OCI-LY7 (cell line): Measurements from ENCODE around the gene CTTNBP2NL. TPM values are rescaled to one million over a fixed set of nuclear protein-coding genes. Genes with fewer than 3 reads are reported as not detected.

Source experiments
- BruUV-seq: library from RNA; stranded (reverse); fragments of 400-500 nt; replicated peaks from 2 replicates; lab custom pipeline; 2021; lab: Mats Ljungman, UMichigan
- CTCF ChIA-PET: fragments of 300-600 bp; sonication (Branson Sonifier 250); formaldehyde crosslinking; loops from one replicate; lab custom pipeline; 2022; ENCODE audit warnings: antibody characterized with exemption; ENCODE audit not compliant: unreplicated experiment; lab: Charles Lee
- POLR2A ChIA-PET: fragments of 300-600 bp; sonication (Branson Sonifier 250); formaldehyde crosslinking; loops from one replicate; lab custom pipeline; 2022; ENCODE audit warnings: antibody characterized with exemption; lab: Charles Lee
- DNase-seq: peaks from one replicate; pipeline ENCODE4 v3.0.0-alpha.2; 2015; ENCODE audit warnings: low spot score
- H2AFZ ChIP-seq: fragments of 200-600 bp; sonication (generic), shearing (Covaris generic); 2 replicates; pipeline ENCODE4 v1.6.1; 2014; ENCODE audit warnings: mild to moderate bottlenecking, antibody characterized with exemption, low read length, moderate library complexity
- H3K27ac ChIP-seq: fragments of 200-600 bp; sonication (generic); 2 replicates; pipeline ENCODE4 v1.5.1; 2014; ENCODE audit warnings: mixed run types, low read depth, mild to moderate bottlenecking, moderate library complexity, low read length, inconsistent platforms; ENCODE audit not compliant: poor library complexity, severe bottlenecking
- H3K36me3 ChIP-seq: fragments of 200-600 bp; sonication (generic); 2 replicates; pipeline ENCODE4 v1.6.1; 2014; ENCODE audit warnings: mild to moderate bottlenecking, antibody characterized with exemption, low read length, moderate library complexity, mixed read lengths; ENCODE audit not compliant: insufficient read depth
- H3K4me1 ChIP-seq: fragments of 200-600 bp; sonication (generic); 2 replicates; pipeline ENCODE4 v1.5.1; 2014; ENCODE audit warnings: mild to moderate bottlenecking, low read length; ENCODE audit not compliant: insufficient read depth, poor library complexity, severe bottlenecking
- H3K4me2 ChIP-seq: fragments of 200-600 bp; sonication (generic); 2 replicates; pipeline ENCODE4 v1.6.1; 2014; ENCODE audit warnings: mild to moderate bottlenecking, low read length
- H3K4me3 ChIP-seq: fragments of 200-600 bp; sonication (generic); 2 replicates; pipeline ENCODE4 v1.5.1; 2014; ENCODE audit warnings: mild to moderate bottlenecking, low read depth, low read length; ENCODE audit not compliant: poor library complexity, severe bottlenecking
- H3K79me2 ChIP-seq: fragments of 200-600 bp; sonication (generic); 2 replicates; pipeline ENCODE4 v1.6.1; 2016; ENCODE audit warnings: low read depth, mild to moderate bottlenecking, low read length, moderate library complexity, mixed read lengths; ENCODE audit not compliant: insufficient read depth
- H3K9me2 ChIP-seq: fragments of 200-600 bp; sonication (generic); 2 replicates; pipeline ENCODE4 v1.6.1; 2016; ENCODE audit warnings: mild to moderate bottlenecking, low read length, mixed read lengths; ENCODE audit not compliant: insufficient read depth
- H3K9me3 ChIP-seq: fragments of 200-600 bp; sonication (generic); 2 replicates; pipeline ENCODE4 v1.6.1; 2014; ENCODE audit warnings: mild to moderate bottlenecking, mixed run types, low read length, mixed read lengths
- H4K20me1 ChIP-seq: fragments of 200-600 bp; sonication (generic); 2 replicates; pipeline ENCODE4 v1.6.1; 2014; ENCODE audit warnings: mild to moderate bottlenecking, antibody characterized with exemption, low read length, moderate library complexity, mixed read lengths; ENCODE audit not compliant: insufficient read depth
- EZH2phosphoT487 ChIP-seq: fragments of 200-600 bp; sonication (generic); IDR thresholded peaks from 2 replicates; pipeline ENCODE4 v1.6.1; 2018; ENCODE audit warnings: low read depth, borderline replicate concordance, mild to moderate bottlenecking, mixed run types, antibody characterized with exemption, low read length, moderate library complexity, mixed read lengths
- intact Hi-C: fragments of 100-400 bp; cut with micrococcal nuclease; formaldehyde crosslinking; loops from one replicate; pipeline ENCODE4 v1.10.0; 2022; ENCODE audit not compliant: unreplicated experiment
- total RNA-seq, 2 experiments: library from RNA; depleted of rRNA in 1 of 2; stranded (reverse); fragments of >200 nt in 1 of 2; shearing (Covaris generic) in 1 of 2; gene quantifications; 2 replicates each; pipeline ENCODE4 v1.2.3, GENCODE V29; 2014 to 2022
- TF ChIP-seq, protein P1 (sequence below): fragments of 200-600 bp; sonication (generic); conservative IDR thresholded peaks from 2 replicates; pipeline ENCODE4 v1.5.1; 2014; ENCODE audit warnings: mild to moderate bottlenecking, antibody characterized with exemption, low read length, moderate library complexity, mixed read lengths

CTTNBP2NL gene
- total RNA-seq, 2 experiments from 2014 or later: 1.5 to 8.7 TPM

DNA sequence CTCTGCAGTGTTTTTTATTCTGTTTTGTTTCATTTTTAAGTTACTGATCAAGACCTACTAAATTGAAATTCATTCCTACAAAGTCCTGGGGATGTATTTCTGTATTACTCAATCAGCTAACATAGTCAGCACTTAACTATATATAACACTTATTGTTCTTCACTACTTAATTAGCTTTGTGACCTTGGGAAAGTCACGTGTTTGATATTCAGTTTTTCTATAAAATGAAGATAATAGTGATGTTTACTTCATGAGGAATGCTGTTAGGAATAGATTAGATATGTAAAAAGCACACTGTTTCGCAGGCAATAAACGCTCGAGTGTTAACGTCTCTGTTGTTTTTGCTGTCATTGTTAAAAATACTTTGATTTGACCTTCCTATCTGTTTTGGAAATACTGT lies 44.6 kb downstream of the CTTNBP2NL start:
- Histone ChIP-seq H4K20me1 (no peaks in the 10 kb centered on the region), H3K4me1 (no peaks in the 10 kb centered on the region), H3K9me3 (no peaks in the 10 kb centered on the region), H2AFZ (no peak overlapping the region), H3K36me3 (no peaks in the 10 kb centered on the region), H3K27ac (no peak overlapping the region), H3K9me2 (no peaks in the 10 kb centered on the region), H3K4me3 (no peak overlapping the region), H3K4me2 (no peak overlapping the region), H3K79me2 (no peaks in the 10 kb centered on the region)
- BruUV-seq: no TSS peak
- CTCF ChIA-PET: no interaction called here
- TF ChIP-seq, protein P1, sequence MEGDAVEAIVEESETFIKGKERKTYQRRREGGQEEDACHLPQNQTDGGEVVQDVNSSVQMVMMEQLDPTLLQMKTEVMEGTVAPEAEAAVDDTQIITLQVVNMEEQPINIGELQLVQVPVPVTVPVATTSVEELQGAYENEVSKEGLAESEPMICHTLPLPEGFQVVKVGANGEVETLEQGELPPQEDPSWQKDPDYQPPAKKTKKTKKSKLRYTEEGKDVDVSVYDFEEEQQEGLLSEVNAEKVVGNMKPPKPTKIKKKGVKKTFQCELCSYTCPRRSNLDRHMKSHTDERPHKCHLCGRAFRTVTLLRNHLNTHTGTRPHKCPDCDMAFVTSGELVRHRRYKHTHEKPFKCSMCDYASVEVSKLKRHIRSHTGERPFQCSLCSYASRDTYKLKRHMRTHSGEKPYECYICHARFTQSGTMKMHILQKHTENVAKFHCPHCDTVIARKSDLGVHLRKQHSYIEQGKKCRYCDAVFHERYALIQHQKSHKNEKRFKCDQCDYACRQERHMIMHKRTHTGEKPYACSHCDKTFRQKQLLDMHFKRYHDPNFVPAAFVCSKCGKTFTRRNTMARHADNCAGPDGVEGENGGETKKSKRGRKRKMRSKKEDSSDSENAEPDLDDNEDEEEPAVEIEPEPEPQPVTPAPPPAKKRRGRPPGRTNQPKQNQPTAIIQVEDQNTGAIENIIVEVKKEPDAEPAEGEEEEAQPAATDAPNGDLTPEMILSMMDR: no peak
- no peak for TF ChIP-seq EZH2phosphoT487
- no peak for DNase-seq
- intact Hi-C loops: no loop called here
- POLR2A ChIA-PET: no interaction called here

DNA sequence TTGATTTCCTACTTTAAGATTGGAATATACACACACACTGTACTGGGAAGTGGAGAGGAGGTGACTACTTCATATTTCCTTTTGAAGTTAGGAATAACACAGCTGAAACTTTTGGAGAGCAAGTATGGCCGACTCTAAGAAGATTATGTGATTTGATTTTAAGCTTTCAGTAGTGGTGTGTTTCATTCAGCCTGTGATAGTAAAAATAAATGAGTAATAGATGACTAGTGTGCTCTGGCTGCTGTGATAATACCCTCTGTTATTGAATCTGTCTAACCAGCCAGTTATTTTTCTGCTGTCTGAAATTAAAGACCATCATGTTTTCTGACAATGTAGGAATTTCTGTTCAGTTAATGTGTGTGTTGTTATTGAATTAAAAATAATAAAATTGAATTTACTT lies 48.3 kb downstream of the CTTNBP2NL start:
- Histone ChIP-seq H4K20me1 (no peaks in the 10 kb centered on the region), H3K4me2 (no peak overlapping the region), H3K27ac (no peak overlapping the region), H3K9me2 (no peaks in the 10 kb centered on the region), H2AFZ (no peak overlapping the region), H3K4me1 (no peaks in the 10 kb centered on the region), H3K36me3 (no peaks in the 10 kb centered on the region), H3K79me2 (no peaks in the 10 kb centered on the region), H3K4me3 (no peak overlapping the region), H3K9me3 (no peaks in the 10 kb centered on the region)
- intact Hi-C loops: no loop called here
- DNase-seq: no peak
- CTCF ChIA-PET: no interaction called here
- no peak for TF ChIP-seq EZH2phosphoT487
- TF ChIP-seq, protein P1: no peak
- POLR2A ChIA-PET: interaction anchor here (0.5 kb wide), 1 partner anchor 18 kb away, joined by 3 read pairs; no protein-coding TSS in a partner anchor
- BruUV-seq: no TSS peak

DNA sequence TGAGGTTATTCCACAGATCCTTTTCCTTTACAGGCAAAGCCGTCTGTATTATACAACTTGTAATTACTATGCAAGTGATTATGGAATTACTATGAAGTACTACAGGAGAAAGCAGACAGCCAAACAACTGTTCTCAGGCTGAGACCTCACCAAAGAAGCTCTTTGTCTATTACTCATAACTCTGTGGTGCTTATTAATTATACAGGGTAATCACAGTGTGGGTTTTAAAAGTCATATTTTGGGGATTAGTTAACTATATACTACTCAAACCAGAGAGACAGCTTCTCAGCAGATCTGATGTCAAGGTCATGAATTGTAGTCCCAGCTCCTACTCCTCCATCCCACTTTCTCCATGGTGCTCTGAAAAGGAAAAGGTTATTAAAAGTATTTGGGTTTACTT lies 49.6 kb downstream of the CTTNBP2NL start:
- H4K20me1 ChIP-seq: no peaks in the 10 kb centered on the region
- no peak overlapping the region for H2AFZ ChIP-seq
- H3K9me3 ChIP-seq: no peaks in the 10 kb centered on the region
- intact Hi-C loops: no loop called here
- BruUV-seq: no TSS peak
- H3K4me3 ChIP-seq: no peak overlapping the region
- ChIA-PET POLR2A (interaction anchor here (1.2 to 1.3 kb wide), 2 partner anchors 13 to 20 kb away, joined by 5 to 6 read pairs; no protein-coding TSS in a partner anchor), CTCF (no interaction called here)
- no peaks in the 10 kb centered on the region for H3K4me1 ChIP-seq
- TF ChIP-seq, protein P1: no peak
- no peak for TF ChIP-seq EZH2phosphoT487
- no peak for DNase-seq
- H3K27ac ChIP-seq: no peak overlapping the region
- no peaks in the 10 kb centered on the region for H3K36me3 ChIP-seq
- no peaks in the 10 kb centered on the region for H3K9me2 ChIP-seq
- H3K79me2 ChIP-seq: no peaks in the 10 kb centered on the region
- no peak overlapping the region for H3K4me2 ChIP-seq
